BJ (cell line): ENCODE results near the gene GNG4. TPM values are rescaled to one million over a fixed set of nuclear protein-coding genes. Genes with fewer than 3 reads are reported as not detected.

Experiments
- CTCF ChIA-PET: fragments of 350-600 bp; formaldehyde crosslinking; extraction: SDS; loops from one replicate; lab custom pipeline; 2021; ENCODE audit warnings: antibody characterized with exemption, inconsistent platforms; lab: Yijun Ruan, JAX
- POLR2A ChIA-PET: fragments of 300-600 bp; sonication (Branson Sonifier 250); formaldehyde crosslinking; extraction: SDS; loops from one replicate; lab custom pipeline; 2021; ENCODE audit warnings: antibody characterized with exemption; lab: Charles Lee
- DNase-seq: peaks from one replicate; pipeline ENCODE4 v3.0.0-alpha.2; 2011; ENCODE audit warnings: low read depth
- H3K27me3 ChIP-seq: 2 replicates; pipeline ENCODE4 v1.6.0; 2011; ENCODE audit warnings: low read length; ENCODE audit not compliant: control insufficient read depth, insufficient read depth
- H3K36me3 ChIP-seq: 2 replicates; pipeline ENCODE4 v1.5.1; 2011; ENCODE audit warnings: low read length; ENCODE audit not compliant: control insufficient read depth, insufficient read depth
- H3K4me3 ChIP-seq: 2 replicates; pipeline ENCODE4 v1.5.1; 2011; ENCODE audit warnings: low read depth, mild to moderate bottlenecking, control low read depth, low read length
- CTCF ChIP-seq: IDR thresholded peaks from 2 replicates; pipeline ENCODE4 v1.5.1; 2011; ENCODE audit warnings: low read depth, mild to moderate bottlenecking, control low read depth, inconsistent platforms, low read length, moderate library complexity; ENCODE audit not compliant: insufficient read depth
- polyA plus RNA-seq: library from polyadenylated mRNA; depleted of rRNA; stranded (reverse); fragments of >200 nt; gene quantifications from 2 replicates; pipeline ENCODE4 v1.2.3, GENCODE V29; 2011

Gene GNG4
- polyA plus RNA-seq, 1 experiment: 0.09 TPM

DNA sequence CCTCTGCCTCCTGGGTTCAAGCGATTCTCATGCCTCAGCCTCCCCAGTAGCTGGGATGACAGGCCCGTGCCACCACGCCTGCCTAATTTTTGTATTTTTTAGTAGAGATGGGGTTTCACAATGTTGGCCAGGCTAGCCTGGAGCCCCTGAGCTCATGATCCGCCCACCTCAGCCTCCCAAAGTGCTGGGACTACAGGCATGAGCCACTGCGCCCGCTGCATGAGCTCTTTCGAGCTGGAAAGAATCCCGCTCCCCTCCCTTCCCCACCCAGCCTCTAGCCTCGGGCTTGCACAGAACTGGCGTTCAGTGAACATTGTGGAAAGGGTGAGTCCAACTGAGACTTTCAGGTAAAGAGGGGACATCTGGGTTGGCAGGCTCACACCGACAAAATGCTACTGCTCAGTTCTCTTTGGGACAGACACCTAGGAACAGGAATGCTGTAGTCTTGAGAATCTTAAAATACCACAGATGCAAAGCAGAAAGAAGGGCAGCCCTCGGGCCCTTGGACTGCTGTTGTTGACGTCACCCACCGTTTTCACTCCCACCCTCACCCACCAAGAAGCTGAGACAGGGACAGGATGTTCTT, 9.7 kb upstream of the GNG4 start:
- no peak for TF ChIP-seq CTCF
- H3K4me3 ChIP-seq: no peak overlapping the region
- no peaks in the 10 kb centered on the region for H3K36me3 ChIP-seq
- ChIA-PET CTCF (no interaction called here), POLR2A (interaction anchor here (0.6 kb wide), 1 partner anchor 21 kb away, joined by 5 read pairs; no protein-coding TSS in a partner anchor)
- H3K27me3 ChIP-seq: no peaks in the 10 kb centered on the region; the same call in 1 of the 2 replicates
- DNase-seq: no peak

DNA sequence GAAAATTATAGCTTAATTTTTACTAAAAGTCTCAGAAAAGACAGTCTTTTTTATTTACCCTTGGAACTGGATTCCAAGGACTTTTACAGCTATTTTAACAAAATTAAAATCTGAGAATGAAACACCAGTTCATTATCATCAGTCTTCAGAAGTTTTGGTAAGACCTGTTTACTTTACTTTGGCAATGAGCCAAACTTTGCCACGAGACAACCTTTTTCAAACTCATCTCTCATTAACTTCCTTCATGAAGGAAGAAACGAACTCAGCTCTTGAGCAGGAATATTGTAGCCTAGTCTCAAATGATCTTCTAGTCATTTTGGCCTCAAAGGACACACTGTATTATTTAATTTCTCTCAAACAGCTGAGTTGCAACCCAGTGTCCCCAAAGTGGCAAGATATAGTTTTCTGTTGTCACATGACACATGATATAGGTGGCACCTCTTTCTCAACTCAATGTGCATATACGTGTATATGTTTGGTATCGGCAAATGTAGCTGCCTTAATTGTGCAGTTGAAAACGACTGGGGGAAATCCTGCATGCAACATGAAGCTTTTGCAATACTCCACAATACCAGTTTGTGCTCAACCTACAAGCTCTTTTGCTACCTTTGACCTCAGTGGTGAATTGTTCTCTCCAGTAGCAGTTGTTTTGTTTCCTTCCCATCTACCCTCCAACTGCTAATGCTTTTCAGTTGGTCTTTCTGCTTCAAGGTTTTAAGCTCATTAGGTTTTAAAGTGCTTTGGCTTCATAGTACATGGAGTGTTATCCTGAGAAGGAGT, 8.4 kb upstream of the GNG4 start:
- ChIA-PET POLR2A (no interaction called here), CTCF (interaction anchor here (0.8 to 1.4 kb wide), 2 partner anchors 158 to 314 kb away, joined by 3 to 4 read pairs; no protein-coding TSS in a partner anchor)
- TF ChIP-seq CTCF: no peak
- no peaks in the 10 kb centered on the region for H3K36me3 ChIP-seq
- no peak for DNase-seq
- H3K27me3 ChIP-seq: no peaks in the 10 kb centered on the region; the same call in 1 of the 2 replicates
- H3K4me3 ChIP-seq: no peak overlapping the region

DNA sequence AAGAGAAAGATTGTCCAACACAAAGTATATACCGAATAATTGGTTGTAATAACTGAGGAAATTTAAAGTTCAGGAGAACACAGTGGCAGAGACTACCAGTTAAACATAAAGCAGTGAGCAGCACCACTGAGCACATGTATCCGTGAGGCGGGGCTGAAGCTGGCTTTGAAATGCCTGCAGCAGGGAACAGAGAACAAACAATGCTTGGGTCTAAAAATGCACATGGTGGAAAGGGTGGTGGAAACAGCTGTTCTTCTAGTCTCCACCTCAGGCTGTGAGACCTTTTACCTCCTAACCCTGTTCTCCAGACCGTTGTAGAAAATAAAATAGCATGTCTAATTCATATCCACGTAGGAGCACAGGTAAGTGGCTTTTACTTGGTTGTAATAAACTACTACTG, 7.7 kb upstream of the GNG4 start:
- ChIA-PET POLR2A (no interaction called here), CTCF (interaction anchor here (0.8 to 1.4 kb wide), 2 partner anchors 157 to 315 kb away, joined by 3 to 4 read pairs; no protein-coding TSS in a partner anchor)
- no peak for DNase-seq
- H3K4me3 ChIP-seq: no peak overlapping the region
- no peaks in the 10 kb centered on the region; the same call in 1 of the 2 replicates for H3K27me3 ChIP-seq
- TF ChIP-seq CTCF: no peak
- no peaks in the 10 kb centered on the region for H3K36me3 ChIP-seq

GRCh38 chr1:235652364-235652763, 2.8 kb upstream of the GNG4 start:
- Histone ChIP-seq H3K4me3 (no peak overlapping the region), H3K27me3 (peaks cover 10% of the 10 kb centered on the region), H3K36me3 (no peaks in the 10 kb centered on the region)
- ChIA-PET POLR2A (no interaction called here), CTCF (no interaction called here)
- no peak for TF ChIP-seq CTCF
- DNase-seq: no peak

DNA sequence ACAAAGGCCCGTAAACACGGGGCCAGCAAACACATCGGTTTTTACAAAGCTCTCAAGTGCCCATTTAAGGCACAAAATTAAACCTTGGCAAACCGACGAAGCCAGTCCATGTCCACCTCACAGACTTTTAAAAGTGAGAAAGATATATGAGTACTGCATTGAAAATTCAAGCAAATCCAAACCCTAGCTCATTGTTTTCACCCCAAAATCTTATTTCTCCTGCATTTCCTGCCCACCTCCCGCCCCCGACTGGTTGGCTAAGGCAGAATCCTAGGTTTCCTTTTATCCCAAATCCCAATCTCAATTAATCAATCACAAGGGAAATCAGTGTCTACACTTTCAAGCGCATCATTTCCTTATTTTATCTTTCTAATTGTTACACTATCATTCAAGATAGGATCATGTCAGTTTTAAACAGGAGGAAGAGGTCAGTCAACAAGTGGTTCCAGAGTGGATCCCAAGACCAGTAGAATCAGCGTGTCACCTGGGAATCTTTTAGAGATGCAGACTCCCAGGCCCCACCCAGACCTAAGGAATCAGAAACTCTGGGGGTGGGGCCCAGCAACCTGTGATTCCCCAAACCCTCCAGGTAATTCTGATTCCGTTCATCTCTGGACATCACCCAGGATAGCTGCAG, 1.7 kb upstream of the GNG4 start:
- ChIA-PET POLR2A (no interaction called here), CTCF (no interaction called here)
- DNase-seq: no peak
- no peak for TF ChIP-seq CTCF
- peaks cover 11% of the 10 kb centered on the region for H3K27me3 ChIP-seq
- H3K36me3 ChIP-seq: no peaks in the 10 kb centered on the region
- H3K4me3 ChIP-seq: no peak overlapping the region
